PC-3 (cell line): ENCODE data around the gene MSL3B.
"Not testable (repeated sequence)": the region's sequence is repeated elsewhere in the genome, so short reads cannot be mapped to it uniquely, and the experiment has no call there.

Experiments used
- ATAC-seq: fragments of 200-7000 bp; cut with Tn5 transposase; 2 replicates; pipeline ENCODE4 v1.9.1; 2020; ENCODE audit warnings: mild to moderate bottlenecking, moderate library complexity
- BruUV-seq: library from RNA; stranded (reverse); fragments of 400-500 nt; replicated peaks from 2 replicates; lab custom pipeline; 2021; lab: Mats Ljungman, UMichigan
- CTCF ChIA-PET: fragments of 300-600 bp; sonication (Branson Sonifier 250); formaldehyde crosslinking; loops from one replicate; lab custom pipeline; 2022; ENCODE audit warnings: antibody characterized with exemption; lab: Charles Lee
- POLR2A ChIA-PET: fragments of 300-600 bp; sonication (Branson Sonifier 250); formaldehyde crosslinking; loops from one replicate; lab custom pipeline; 2022; ENCODE audit warnings: antibody characterized with exemption; ENCODE audit not compliant: unreplicated experiment; lab: Charles Lee
- DNase-seq: peaks from one replicate; pipeline ENCODE4 v3.0.0-alpha.2; 2015
- H2AFZ ChIP-seq: fragments of 300-600 bp; sonication (generic); 2 replicates; pipeline ENCODE4 v1.6.0; 2016; ENCODE audit warnings: antibody characterized with exemption, low read length
- H3F3A ChIP-seq: fragments of 300-600 bp; sonication (generic); one replicate; pipeline ENCODE4 v1.6.0; 2017; ENCODE audit warnings: antibody characterized with exemption, low read length, control low read depth, mild to moderate bottlenecking; ENCODE audit not compliant: unreplicated experiment
- H3K27ac ChIP-seq: fragments of 300-600 bp; sonication (generic); 2 replicates; pipeline ENCODE4 v1.5.1; 2016; ENCODE audit warnings: mild to moderate bottlenecking, low read length
- H3K27me3 ChIP-seq: fragments of 300-600 bp; sonication (generic); 2 replicates; pipeline ENCODE4 v1.6.1; 2016; ENCODE audit warnings: low read length, mixed read lengths
- H3K36me3 ChIP-seq: fragments of 300-600 bp; sonication (generic); 2 replicates; pipeline ENCODE4 v1.6.1; 2016; ENCODE audit warnings: low read depth, mixed run types, low read length, mixed read lengths
- H3K4me1 ChIP-seq: fragments of 300-600 bp; sonication (generic); 2 replicates; pipeline ENCODE4 v1.5.1; 2016; ENCODE audit warnings: low read length; ENCODE audit not compliant: insufficient read depth
- H3K4me2 ChIP-seq: fragments of 300-600 bp; sonication (generic); 2 replicates; pipeline ENCODE4 v1.6.0; 2016; ENCODE audit warnings: low read length
- H3K4me3 ChIP-seq: fragments of 300-600 bp; sonication (generic); 2 replicates; pipeline ENCODE4 v1.5.1; 2016; ENCODE audit warnings: mild to moderate bottlenecking, low read length, mixed read lengths
- H3K79me2 ChIP-seq: fragments of 300-600 bp; sonication (generic); 2 replicates; pipeline ENCODE4 v1.6.1; 2017; ENCODE audit warnings: low read length, mixed read lengths
- H3K9ac ChIP-seq: fragments of 300-600 bp; sonication (generic); 2 replicates; pipeline ENCODE4 v1.6.0; 2016; ENCODE audit warnings: mild to moderate bottlenecking, low read length
- H3K9me2 ChIP-seq: fragments of 300-600 bp; sonication (generic); replicated peaks from 2 replicates; pipeline ENCODE4 v1.6.1; 2016; ENCODE audit warnings: mixed run types, low read length, mixed read lengths
- H3K9me3 ChIP-seq: fragments of 300-600 bp; sonication (generic); 2 replicates; pipeline ENCODE4 v1.6.1; 2016; ENCODE audit warnings: low read length, mixed read lengths
- H4K20me1 ChIP-seq: fragments of 300-600 bp; sonication (generic); 2 replicates; pipeline ENCODE4 v1.6.1; 2016; ENCODE audit warnings: low read length, mixed read lengths
- EZH2 ChIP-seq: fragments of 300-600 bp; sonication (generic); IDR thresholded peaks from one replicate; pipeline ENCODE4 v1.6.1; 2017; ENCODE audit warnings: antibody characterized with exemption, mild to moderate bottlenecking, low read length; ENCODE audit not compliant: unreplicated experiment
- EZH2phosphoT487 ChIP-seq: fragments of 300-600 bp; sonication (generic); IDR thresholded peaks from 2 replicates; pipeline ENCODE4 v1.6.1; 2018; ENCODE audit warnings: mild to moderate bottlenecking, antibody characterized with exemption, low read length, borderline replicate concordance
- intact Hi-C: fragments of 100-400 bp; cut with micrococcal nuclease; formaldehyde crosslinking; loops from 2 replicates; pipeline ENCODE4 v1.9.0; 2023
- TF ChIP-seq, protein P1 (sequence below): fragments of 300-600 bp; sonication (generic); conservative IDR thresholded peaks from 2 replicates; pipeline ENCODE4 v1.5.1; 2017; ENCODE audit warnings: antibody characterized with exemption, low read depth, mild to moderate bottlenecking, low read length

Gene MSL3B

GRCh38 chr2:233892793-233893192, 24.6 kb upstream of the MSL3B start:
- no peaks in the 10 kb centered on the region for H3K27me3 ChIP-seq
- no peak overlapping the region for H3K4me3 ChIP-seq
- TF ChIP-seq, protein P1, sequence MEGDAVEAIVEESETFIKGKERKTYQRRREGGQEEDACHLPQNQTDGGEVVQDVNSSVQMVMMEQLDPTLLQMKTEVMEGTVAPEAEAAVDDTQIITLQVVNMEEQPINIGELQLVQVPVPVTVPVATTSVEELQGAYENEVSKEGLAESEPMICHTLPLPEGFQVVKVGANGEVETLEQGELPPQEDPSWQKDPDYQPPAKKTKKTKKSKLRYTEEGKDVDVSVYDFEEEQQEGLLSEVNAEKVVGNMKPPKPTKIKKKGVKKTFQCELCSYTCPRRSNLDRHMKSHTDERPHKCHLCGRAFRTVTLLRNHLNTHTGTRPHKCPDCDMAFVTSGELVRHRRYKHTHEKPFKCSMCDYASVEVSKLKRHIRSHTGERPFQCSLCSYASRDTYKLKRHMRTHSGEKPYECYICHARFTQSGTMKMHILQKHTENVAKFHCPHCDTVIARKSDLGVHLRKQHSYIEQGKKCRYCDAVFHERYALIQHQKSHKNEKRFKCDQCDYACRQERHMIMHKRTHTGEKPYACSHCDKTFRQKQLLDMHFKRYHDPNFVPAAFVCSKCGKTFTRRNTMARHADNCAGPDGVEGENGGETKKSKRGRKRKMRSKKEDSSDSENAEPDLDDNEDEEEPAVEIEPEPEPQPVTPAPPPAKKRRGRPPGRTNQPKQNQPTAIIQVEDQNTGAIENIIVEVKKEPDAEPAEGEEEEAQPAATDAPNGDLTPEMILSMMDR, result no peak
- TF ChIP-seq EZH2phosphoT487 (no peak), EZH2 (no peak)
- no TSS peak for BruUV-seq
- no peak overlapping the region for H2AFZ ChIP-seq
- ChIA-PET CTCF (no interaction called here), POLR2A (no interaction called here)
- H3K4me2 ChIP-seq, result no peak overlapping the region
- intact Hi-C loops, result no loop called here
- H3K9ac ChIP-seq, result no peak overlapping the region
- H3F3A ChIP-seq, result no peaks in the 10 kb centered on the region
- H3K27ac ChIP-seq, result no peak overlapping the region
- no peaks in the 10 kb centered on the region for H3K9me2 ChIP-seq
- no peaks in the 10 kb centered on the region for H3K36me3 ChIP-seq
- ATAC-seq, result peak; percentile 51; the same call in 1 of the 2 replicates
- peak; percentile 26 for DNase-seq
- H3K4me1 ChIP-seq, result no peaks in the 10 kb centered on the region
- no peaks in the 10 kb centered on the region for H3K79me2 ChIP-seq
- no peaks in the 10 kb centered on the region for H4K20me1 ChIP-seq
- H3K9me3 ChIP-seq, result no peaks in the 10 kb centered on the region

DNA sequence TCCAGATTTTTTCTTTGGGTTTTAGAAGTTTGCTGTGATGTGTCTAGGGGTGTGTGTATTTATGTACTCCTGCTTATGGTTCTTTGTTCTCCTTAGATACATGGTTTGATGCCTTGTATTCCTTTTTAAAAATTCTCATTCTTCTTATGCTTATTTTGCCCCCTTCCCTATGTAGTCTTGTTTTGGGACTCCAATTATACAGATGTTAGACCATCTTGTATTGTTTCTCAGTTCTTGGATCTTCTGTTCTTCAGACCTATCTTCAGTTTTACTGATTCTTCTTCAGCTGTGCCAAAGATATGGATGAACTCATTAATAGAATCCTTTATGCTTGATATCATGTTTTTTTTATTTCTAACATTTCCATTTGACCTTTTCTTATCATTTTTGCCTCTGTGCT, 14.2 kb upstream of the MSL3B start:
- no peak overlapping the region for H2AFZ ChIP-seq
- H3K79me2 ChIP-seq, result no peaks in the 10 kb centered on the region
- H3K27me3 ChIP-seq, result peaks cover 4% of the 10 kb centered on the region; the same call in 1 of the 2 replicates
- no peak overlapping the region for H3K4me2 ChIP-seq
- ChIA-PET POLR2A (no interaction called here), CTCF (no interaction called here)
- DNase-seq (no peak), ATAC-seq (no peak)
- TF ChIP-seq, protein P1, result no peak
- no peak for TF ChIP-seq EZH2
- TF ChIP-seq EZH2phosphoT487, result no peak
- H3F3A ChIP-seq, result no peaks in the 10 kb centered on the region
- no peak overlapping the region for H3K9ac ChIP-seq
- H3K9me2 ChIP-seq, result no peaks in the 10 kb centered on the region
- H3K4me3 ChIP-seq, result no peak overlapping the region
- intact Hi-C loops, result no loop called here
- BruUV-seq, result no TSS peak
- no peaks in the 10 kb centered on the region for H3K36me3 ChIP-seq
- H3K9me3 ChIP-seq, result peaks cover 15% of the 10 kb centered on the region; the same call in 1 of the 2 replicates
- no peak overlapping the region for H3K27ac ChIP-seq
- no peaks in the 10 kb centered on the region for H4K20me1 ChIP-seq
- no peaks in the 10 kb centered on the region for H3K4me1 ChIP-seq

- H4K20me1 ChIP-seq, CTCF ChIA-PET, H3F3A ChIP-seq, POLR2A ChIA-PET, H3K79me2 ChIP-seq, H3K4me3 ChIP-seq, H3K27me3 ChIP-seq, H3K4me1 ChIP-seq, H3K9me3 ChIP-seq, H3K4me2 ChIP-seq, H3K36me3 ChIP-seq, intact Hi-C loops, BruUV-seq, H3K9me2 ChIP-seq, H3K9ac ChIP-seq, H3K27ac ChIP-seq, ATAC-seq: not testable (repeated sequence)
- peak; percentile 7 for DNase-seq
- H2AFZ ChIP-seq, result peak overlapping the region; percentile 45; the same call in 1 of the 2 replicates
Observed at GRCh38 chr2:233872125-233872524, 3.9 kb upstream of the MSL3B start.
